ENCODE measurements around the gene DUSP1.

DNA sequence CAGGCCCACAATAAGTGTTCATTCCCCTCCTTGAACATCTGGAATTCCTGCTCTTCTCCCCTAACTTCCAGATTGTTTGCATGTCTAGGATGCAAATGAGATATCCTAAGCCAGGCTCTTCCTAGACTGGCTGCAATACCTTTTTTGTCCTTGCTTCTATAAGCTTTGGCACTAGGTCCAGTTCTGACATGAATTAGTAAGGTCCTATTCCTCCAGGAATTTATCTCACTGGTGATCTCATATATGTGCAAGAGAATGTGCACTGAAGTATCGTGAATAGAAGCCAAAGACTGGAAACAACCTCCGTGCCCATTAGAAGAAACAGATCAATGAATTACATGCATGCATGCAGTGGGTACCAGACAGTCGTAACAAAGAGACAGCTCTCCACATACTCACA, 25.2 kb downstream of the DUSP1 start:
- TF ChIP-seq, protein P1, sequence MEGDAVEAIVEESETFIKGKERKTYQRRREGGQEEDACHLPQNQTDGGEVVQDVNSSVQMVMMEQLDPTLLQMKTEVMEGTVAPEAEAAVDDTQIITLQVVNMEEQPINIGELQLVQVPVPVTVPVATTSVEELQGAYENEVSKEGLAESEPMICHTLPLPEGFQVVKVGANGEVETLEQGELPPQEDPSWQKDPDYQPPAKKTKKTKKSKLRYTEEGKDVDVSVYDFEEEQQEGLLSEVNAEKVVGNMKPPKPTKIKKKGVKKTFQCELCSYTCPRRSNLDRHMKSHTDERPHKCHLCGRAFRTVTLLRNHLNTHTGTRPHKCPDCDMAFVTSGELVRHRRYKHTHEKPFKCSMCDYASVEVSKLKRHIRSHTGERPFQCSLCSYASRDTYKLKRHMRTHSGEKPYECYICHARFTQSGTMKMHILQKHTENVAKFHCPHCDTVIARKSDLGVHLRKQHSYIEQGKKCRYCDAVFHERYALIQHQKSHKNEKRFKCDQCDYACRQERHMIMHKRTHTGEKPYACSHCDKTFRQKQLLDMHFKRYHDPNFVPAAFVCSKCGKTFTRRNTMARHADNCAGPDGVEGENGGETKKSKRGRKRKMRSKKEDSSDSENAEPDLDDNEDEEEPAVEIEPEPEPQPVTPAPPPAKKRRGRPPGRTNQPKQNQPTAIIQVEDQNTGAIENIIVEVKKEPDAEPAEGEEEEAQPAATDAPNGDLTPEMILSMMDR (IDR thresholded peaks at IDR 0.05 in 2 of 3, conservative IDR thresholded peaks at IDR 0.05 in 1 of 3; ENCODE audit: insufficient read depth in 2 of 3, low read depth in 1 of 3, low read length in 3 of 3) = no peak
- TF ChIP-seq SPI1 (IDR thresholded peaks at IDR 0.05; ENCODE audit: borderline replicate concordance, low read depth, low read length) (no peak), TAF15 (IDR thresholded peaks at IDR 0.05; ENCODE audit: low read depth, low read length) (no peak), ARID3B (CRISPR knock-in tag; IDR thresholded peaks at IDR 0.05; ENCODE audit: borderline replicate concordance) (no peak)
- TF ChIP-seq, protein P2, sequence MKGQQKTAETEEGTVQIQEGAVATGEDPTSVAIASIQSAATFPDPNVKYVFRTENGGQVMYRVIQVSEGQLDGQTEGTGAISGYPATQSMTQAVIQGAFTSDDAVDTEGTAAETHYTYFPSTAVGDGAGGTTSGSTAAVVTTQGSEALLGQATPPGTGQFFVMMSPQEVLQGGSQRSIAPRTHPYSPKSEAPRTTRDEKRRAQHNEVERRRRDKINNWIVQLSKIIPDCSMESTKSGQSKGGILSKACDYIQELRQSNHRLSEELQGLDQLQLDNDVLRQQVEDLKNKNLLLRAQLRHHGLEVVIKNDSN (CRISPR knock-in tag; IDR thresholded peaks at IDR 0.05) = no peak
